Measurements from ENCODE around the gene ILKAP. TPM values are rescaled to one million over a fixed set of nuclear protein-coding genes. Genes with fewer than 3 reads are reported as not detected.

The ILKAP gene
- total RNA-seq, 1 donor from 2014 or later = 29.5 TPM

DNA sequence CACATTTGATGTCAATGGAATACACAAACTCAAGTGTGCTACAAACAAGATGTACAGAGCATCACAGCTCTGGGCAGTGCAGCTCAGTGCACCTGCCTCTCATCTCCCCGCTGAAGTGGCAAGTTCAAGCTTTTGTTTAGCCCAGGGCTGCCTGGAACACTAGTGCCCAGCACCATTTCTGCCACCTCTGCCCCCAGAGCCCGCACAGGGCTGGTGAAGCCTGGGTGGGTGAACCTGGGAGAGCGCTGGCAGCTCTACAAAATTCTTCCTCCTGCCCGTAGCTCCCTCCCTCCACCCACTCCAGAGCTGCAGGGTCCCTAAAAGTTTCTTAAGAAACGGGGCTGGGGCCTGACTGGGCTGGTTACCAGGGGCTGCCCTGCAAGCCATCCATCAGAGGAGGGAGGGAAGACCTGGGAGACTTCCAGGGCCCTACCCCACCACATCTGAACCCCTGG, 34.8 kb upstream of the ILKAP start:
- H3K4me3 ChIP-seq (ENCODE audit: low read depth, low read length) = no peak overlapping the region
- no peak for DNase-seq (ENCODE audit: low read depth)
- TF ChIP-seq CTCF (IDR thresholded peaks at IDR 0.05; ENCODE audit: insufficient read depth, low read length, poor library complexity, severe bottlenecking) = no peak
- no peaks in the 10 kb centered on the region for H3K36me3 ChIP-seq (ENCODE audit: control insufficient read depth, insufficient read depth, low read length)
- peaks cover 12% of the 10 kb centered on the region for H3K27me3 ChIP-seq (ENCODE audit: control insufficient read depth, insufficient read depth, low read length)

GRCh38 chr2:238237431-238238135, 34.1 kb upstream of the ILKAP start:
- Histone ChIP-seq H3K27me3 (ENCODE audit: control insufficient read depth, insufficient read depth, low read length) (peaks cover 12% of the 10 kb centered on the region), H3K36me3 (ENCODE audit: control insufficient read depth, insufficient read depth, low read length) (no peaks in the 10 kb centered on the region), H3K4me3 (ENCODE audit: low read depth, low read length) (no peak overlapping the region)
- TF ChIP-seq CTCF (IDR thresholded peaks at IDR 0.05; ENCODE audit: insufficient read depth, low read length, poor library complexity, severe bottlenecking) = no peak
- no peak for DNase-seq (ENCODE audit: low read depth)

GRCh38 chr2:238236571-238236970, 33.1 kb upstream of the ILKAP start:
- Histone ChIP-seq H3K4me3 (ENCODE audit: low read depth, low read length) (no peak overlapping the region), H3K36me3 (ENCODE audit: control insufficient read depth, insufficient read depth, low read length) (no peaks in the 10 kb centered on the region), H3K27me3 (ENCODE audit: control insufficient read depth, insufficient read depth, low read length) (peaks cover 12% of the 10 kb centered on the region)
- no peak for DNase-seq (ENCODE audit: low read depth)
- no peak for TF ChIP-seq CTCF (IDR thresholded peaks at IDR 0.05; ENCODE audit: insufficient read depth, low read length, poor library complexity, severe bottlenecking)

- H3K4me3 ChIP-seq (ENCODE audit: low read depth, low read length) = no peak overlapping the region
- H3K36me3 ChIP-seq (ENCODE audit: control insufficient read depth, insufficient read depth, low read length) = no peaks in the 10 kb centered on the region
- no peak for DNase-seq (ENCODE audit: low read depth)
- H3K27me3 ChIP-seq (ENCODE audit: control insufficient read depth, insufficient read depth, low read length) = peaks cover 13% of the 10 kb centered on the region
- no peak for TF ChIP-seq CTCF (IDR thresholded peaks at IDR 0.05; ENCODE audit: insufficient read depth, low read length, poor library complexity, severe bottlenecking)
These were observed 32.4 kb upstream of the ILKAP start for GRCh38 chr2:238235856-238236255.

DNA sequence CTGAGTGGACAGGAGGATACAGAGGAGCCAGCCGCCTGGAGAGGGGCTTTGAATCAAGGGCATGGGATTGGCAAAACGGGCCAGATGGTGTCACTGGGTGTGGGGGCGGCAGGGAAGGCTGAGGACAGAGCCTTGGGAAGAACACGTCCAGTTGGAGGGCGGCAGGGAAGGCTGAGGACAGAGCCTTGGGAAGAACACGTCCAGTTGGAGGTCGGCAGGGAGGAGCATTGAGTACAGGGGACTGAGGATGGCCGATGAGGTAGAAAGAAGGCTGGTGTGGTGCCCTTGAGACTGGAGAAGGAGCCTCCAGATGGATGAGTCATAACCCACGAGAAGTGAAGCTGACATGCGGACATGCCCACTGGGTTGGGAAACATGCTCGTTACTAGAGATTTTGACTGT, 31.8 kb upstream of the ILKAP start:
- DNase-seq (ENCODE audit: low read depth) = no peak
- no peak overlapping the region for H3K4me3 ChIP-seq (ENCODE audit: low read depth, low read length)
- H3K27me3 ChIP-seq (ENCODE audit: control insufficient read depth, insufficient read depth, low read length) = peaks cover 11% of the 10 kb centered on the region
- TF ChIP-seq CTCF (IDR thresholded peaks at IDR 0.05; ENCODE audit: insufficient read depth, low read length, poor library complexity, severe bottlenecking) = no peak
- H3K36me3 ChIP-seq (ENCODE audit: control insufficient read depth, insufficient read depth, low read length) = no peaks in the 10 kb centered on the region

- no peak for DNase-seq (ENCODE audit: low read depth)
- Histone ChIP-seq H3K4me3 (ENCODE audit: low read depth, low read length) (no peak overlapping the region), H3K36me3 (ENCODE audit: control insufficient read depth, insufficient read depth, low read length) (no peaks in the 10 kb centered on the region), H3K27me3 (ENCODE audit: control insufficient read depth, insufficient read depth, low read length) (peaks cover 7% of the 10 kb centered on the region)
- TF ChIP-seq CTCF (IDR thresholded peaks at IDR 0.05; ENCODE audit: insufficient read depth, low read length, poor library complexity, severe bottlenecking) = no peak
These were observed 30.1 kb upstream of the ILKAP start for GRCh38 chr2:238233625-238234024.

Measured in kidney epithelial cell (primary cell).